NCI-H2107 treated with DMSO at 0.1 percent for 48 hours (cell line): ENCODE measurements around the gene CRBN.
A peak's percentile ranks its signal among the peaks of the same experiment; 100 is the strongest.

Experiments
- DNase-seq: peaks from one replicate; lab custom pipeline; 2025; ENCODE audit not compliant: unreplicated experiment; lab: John Stamatoyannopoulos, UW

Gene CRBN

GRCh38 chr3:3110749-3111361 lies 68.6 kb downstream of the CRBN start:
- DNase-seq: no peak

DNA sequence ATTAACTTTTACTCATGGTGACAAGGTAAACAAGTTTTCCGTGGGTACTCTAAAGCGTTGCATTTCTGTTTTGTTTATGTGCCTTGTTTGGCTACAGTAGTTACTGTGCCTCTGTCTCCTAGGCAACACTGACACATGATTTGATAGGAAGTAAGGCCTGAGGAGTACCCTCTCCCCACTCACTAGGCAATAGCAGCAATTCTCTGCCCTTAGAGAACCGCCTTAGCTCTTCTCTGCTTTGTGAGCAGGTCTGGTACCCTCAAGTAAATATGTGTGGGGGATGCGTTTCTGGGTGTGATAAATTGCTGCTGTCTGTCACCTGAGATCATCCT lies 69.2 kb downstream of the CRBN start, which contains the start of gene IL5RA:
IL5RA (minus strand) TSS at position 76 of the 332 bp plus-strand sequence. CDS start 5,390 bp downstream, outside the sequence.
- DNase-seq: peak; percentile 33

DNA sequence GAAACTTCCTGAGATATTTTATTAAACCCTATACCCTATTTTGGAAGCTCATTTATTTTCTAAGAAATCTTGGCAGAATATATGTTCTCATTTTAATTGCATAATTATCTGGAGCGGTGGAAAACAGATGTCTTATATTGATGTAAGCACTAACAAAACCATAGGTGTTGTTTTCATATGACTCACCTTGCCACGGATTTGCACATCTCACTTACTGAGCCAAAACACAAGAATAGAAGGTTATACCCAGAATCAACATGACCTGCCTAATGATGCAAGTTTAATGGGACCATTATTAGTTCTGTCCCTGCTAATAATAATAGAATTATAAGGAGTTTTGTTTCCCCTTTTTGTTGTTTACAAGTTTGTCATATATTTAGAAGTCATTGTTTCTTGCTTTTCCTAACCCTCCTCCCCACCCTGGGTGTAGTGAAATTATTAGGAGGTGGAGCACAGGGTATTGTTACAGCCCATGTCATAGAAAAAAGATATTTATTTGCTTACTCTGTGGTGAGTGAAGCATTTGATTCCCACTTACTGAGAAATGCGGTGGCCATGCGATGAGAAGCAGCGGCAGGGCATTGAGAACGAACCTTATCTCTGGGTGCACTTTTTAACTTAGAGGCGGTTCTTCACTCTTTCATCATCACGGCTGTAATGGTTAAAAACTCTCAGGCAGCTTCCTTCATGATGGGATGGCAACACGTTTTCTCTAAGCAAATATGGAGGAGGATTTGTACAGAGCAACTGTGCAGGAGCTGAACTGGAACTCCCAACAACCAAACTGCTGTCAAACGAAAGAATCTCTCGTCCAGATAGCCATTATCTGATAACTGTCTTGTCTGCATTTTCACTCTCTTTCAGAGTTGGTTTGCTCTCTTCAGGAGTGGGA lies 69.8 kb downstream of the CRBN start:
- DNase-seq: peak; percentile 26

DNA sequence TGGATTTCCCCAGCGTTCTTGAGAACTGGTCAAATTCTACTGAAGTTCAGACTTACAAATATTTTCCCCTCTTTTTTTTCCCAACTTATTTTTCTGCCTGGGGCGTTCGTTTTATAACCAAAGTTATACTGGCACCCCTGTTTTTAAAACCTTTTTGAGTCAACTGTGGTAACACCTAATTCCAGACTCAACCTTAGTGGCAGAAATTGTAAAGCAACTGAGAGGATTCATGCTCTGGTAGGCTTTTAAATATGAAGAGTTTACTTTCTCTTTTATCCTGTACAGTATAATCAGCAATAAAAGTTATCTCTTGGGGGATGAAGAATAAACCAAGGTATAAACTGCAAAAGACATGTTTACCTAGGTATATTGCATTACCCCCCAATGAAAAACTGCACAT lies 71.6 kb downstream of the CRBN start:
- DNase-seq: no peak

- no peak for DNase-seq
These were observed 72.3 kb downstream of the CRBN start for GRCh38 chr3:3107181-3107580.

GRCh38 chr3:3105815-3106214 lies 73.7 kb downstream of the CRBN start:
- no peak for DNase-seq

- DNase-seq: no peak
These were observed 74.2 kb downstream of the CRBN start for GRCh38 chr3:3105246-3105645.

DNA sequence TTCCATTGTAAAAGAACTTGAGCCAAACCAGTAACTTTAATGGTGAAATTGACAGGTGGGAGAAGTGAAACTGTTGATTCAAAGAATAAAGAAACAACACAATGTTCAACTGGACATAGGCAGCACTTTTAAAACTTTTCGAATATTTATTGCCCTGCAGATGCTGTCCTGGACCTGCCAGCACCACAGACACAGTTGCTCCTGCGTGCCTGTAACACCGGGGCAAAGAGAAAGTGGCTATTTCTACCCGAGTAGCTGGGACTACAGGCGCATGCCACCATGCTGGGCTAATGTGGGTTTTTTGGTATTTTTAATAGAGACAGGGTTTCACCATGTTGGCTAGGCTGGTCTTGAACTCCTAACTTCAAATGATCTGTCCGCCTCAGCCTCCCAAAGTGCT lies 76.7 kb downstream of the CRBN start:
- DNase-seq: no peak

DNA sequence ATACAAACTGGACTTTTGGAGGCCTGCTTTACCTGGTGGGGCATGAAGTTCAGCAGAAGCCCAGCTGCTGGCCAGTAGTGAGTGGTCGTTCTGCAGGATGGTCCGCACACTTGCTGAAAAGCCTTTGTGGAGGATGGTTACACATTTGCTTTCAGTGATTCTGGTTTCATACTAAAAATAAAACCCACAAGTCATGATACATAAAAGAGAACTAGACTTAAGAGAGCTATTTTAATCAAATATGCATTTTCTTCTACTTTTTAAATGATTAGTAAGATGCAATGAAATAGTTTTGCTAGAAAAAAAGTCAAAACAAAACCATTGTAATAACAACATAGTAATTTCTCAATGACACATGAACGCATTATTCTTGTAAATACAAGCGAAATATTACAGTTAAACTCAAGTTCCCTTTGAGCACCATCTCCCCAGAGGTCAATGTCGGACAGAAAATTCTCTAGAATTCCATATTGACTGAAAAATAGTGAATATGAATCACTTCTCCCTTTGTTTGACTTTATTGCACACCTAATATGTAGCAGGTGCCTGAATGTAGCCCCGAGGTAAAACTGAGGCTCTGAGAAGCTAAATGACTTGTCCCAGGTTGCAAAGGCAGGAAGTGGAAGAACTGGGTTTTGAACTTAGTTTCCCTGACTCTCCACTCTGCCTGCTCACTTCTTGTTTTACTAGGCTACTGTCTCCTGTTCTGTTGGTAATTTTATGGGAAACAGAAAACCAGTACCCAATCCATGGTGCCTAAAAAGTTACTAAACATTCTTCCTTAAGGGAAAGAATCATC lies 77.6 kb downstream of the CRBN start:
- no peak for DNase-seq
